ENCODE data around the gene PTPN4.

- TF ChIP-seq CTCF (conservative IDR thresholded peaks at IDR 0.05) (no peak), EZH2 (IDR thresholded peaks at IDR 0.05; ENCODE audit: low read depth) (no peak)
These were observed 45.8 kb upstream of the PTPN4 start for GRCh38 chr2:119713819-119714490.

All from PC-9 (cell line).